Measurements from ENCODE around the gene RPL26. TPM values are rescaled to one million over a fixed set of nuclear protein-coding genes. Genes with fewer than 3 reads are reported as not detected.

The RPL26 gene
- total RNA-seq: 1,000 to 10,000 TPM; 1,055 to 1,238 TPM
- 1,000 to 10,000 TPM; 3,230 to 6,952 TPM for polyA plus RNA-seq
- long read RNA-seq, donor 1, transcript RPL26-214 (4 exons, 528 nt): major isoform, 184 of 203 reads
- long read RNA-seq, donor 1, partial matches to known transcripts: 7 of 203 reads
- long read RNA-seq, donor 1, other reads (novel, unspliced or antisense): 6 of 203 reads
- long read RNA-seq, donor 2, transcript RPL26-214 (4 exons, 528 nt): major isoform, 148 of 154 reads
- long read RNA-seq, donor 2, partial matches to known transcripts: 2 of 154 reads
- long read RNA-seq, donor 2, other reads (novel, unspliced or antisense): 1 of 154 reads

GRCh38 chr17:8383143-8383822 is at the start of gene RPL26:
Gene RPL26, minus strand, starts transcription at chr17:8383193. Its CDS starts 883 bp downstream, at chr17:8382310.
- intact Hi-C loops (cut with DNase I): no loop called here
- DNase-seq: peak; percentile 97 to 98

GRCh38 chr17:8430966-8431365 is 48.0 kb upstream of the RPL26 start:
- Histone ChIP-seq H3K36me3 (ENCODE audit: control insufficient read depth in 1 of 2, insufficient read depth in 2 of 2, low read length in 1 of 2) (no peaks in the 10 kb centered on the region), H3K9me3 (ENCODE audit: control insufficient read depth, low read length) (no peaks in the 10 kb centered on the region), H3K4me1 (ENCODE audit: control insufficient read depth in 1 of 2, insufficient read depth in 2 of 2, low read length in 2 of 2) (no peaks in the 10 kb centered on the region), H3K4me3 (ENCODE audit: low read length in 2 of 2) (no peak overlapping the region), H3K27me3 (ENCODE audit: control insufficient read depth in 1 of 2, insufficient read depth in 2 of 2, low read length in 1 of 2) (no peaks in the 10 kb centered on the region), H3K27ac (ENCODE audit: low read depth in 1 of 2, low read length in 2 of 2) (peak overlapping the region; percentile 64 to 95)
- ATAC-seq (ENCODE audit: low FRiP score) (peak; percentile 72), DNase-seq (peak; percentile 93 to 96)
- intact Hi-C loops (cut with DNase I): loop anchor here in 1 of 2 donors (10.0 kb wide), 1 partner anchor 54 kb away; no protein-coding TSS in a partner anchor
- WGBS, 2 donors: 1 to 5% methylated on average over 7 of the region's 7 CpGs

More at GRCh38 chr17:8383143-8383822, at the start of gene RPL26:
- peak within 1 kb of the TSS in 1 of 2 donors; percentile 73 for H3K27ac ChIP-seq (ENCODE audit: low read depth in 1 of 2, low read length in 2 of 2)
- no peaks in the 10 kb centered on the region for H3K27me3 ChIP-seq (ENCODE audit: control insufficient read depth in 1 of 2, insufficient read depth in 2 of 2, low read length in 1 of 2)
- H3K36me3 ChIP-seq (ENCODE audit: control insufficient read depth in 1 of 2, insufficient read depth in 2 of 2, low read length in 1 of 2): peaks cover 0 to 8% of the 10 kb centered on the region in 2 donors
- H3K4me3 ChIP-seq (ENCODE audit: low read length in 2 of 2): peak within 1 kb of the TSS; percentile 81 to 95
- no peaks in the 10 kb centered on the region for H3K4me1 ChIP-seq (ENCODE audit: control insufficient read depth in 1 of 2, insufficient read depth in 2 of 2, low read length in 2 of 2)
- no peaks in the 10 kb centered on the region for H3K9me3 ChIP-seq (ENCODE audit: control insufficient read depth, low read length)
- peak; percentile 97 for ATAC-seq (ENCODE audit: low FRiP score)
- WGBS, 2 donors: 0 to 1% methylated on average over 55 of the region's 55 CpGs

GRCh38 chr17:8426802-8427201 is 43.8 kb upstream of the RPL26 start:
- Histone ChIP-seq H3K4me1 (ENCODE audit: control insufficient read depth in 1 of 2, insufficient read depth in 2 of 2, low read length in 2 of 2) (no peaks in the 10 kb centered on the region), H3K36me3 (ENCODE audit: control insufficient read depth in 1 of 2, insufficient read depth in 2 of 2, low read length in 1 of 2) (no peaks in the 10 kb centered on the region), H3K9me3 (ENCODE audit: control insufficient read depth, low read length) (no peaks in the 10 kb centered on the region), H3K27me3 (ENCODE audit: control insufficient read depth in 1 of 2, insufficient read depth in 2 of 2, low read length in 1 of 2) (no peaks in the 10 kb centered on the region), H3K27ac (ENCODE audit: low read depth in 1 of 2, low read length in 2 of 2) (no peak overlapping the region), H3K4me3 (ENCODE audit: low read length in 2 of 2) (no peak overlapping the region)
- no peak for ATAC-seq (ENCODE audit: low FRiP score)
- no peak for DNase-seq
- WGBS, 2 donors: 96 to 98% methylated on average over 3 of the region's 3 CpGs
- intact Hi-C loops (cut with DNase I): no loop called here

GRCh38 chr17:8426094-8426720 is 43.2 kb upstream of the RPL26 start:
- no peaks in the 10 kb centered on the region for H3K4me1 ChIP-seq (ENCODE audit: control insufficient read depth in 1 of 2, insufficient read depth in 2 of 2, low read length in 2 of 2)
- H3K9me3 ChIP-seq (ENCODE audit: control insufficient read depth, low read length): no peaks in the 10 kb centered on the region
- H3K27me3 ChIP-seq (ENCODE audit: control insufficient read depth in 1 of 2, insufficient read depth in 2 of 2, low read length in 1 of 2): no peaks in the 10 kb centered on the region
- DNase-seq: no peak
- 74 to 83% methylated on average over 6 of the region's 6 CpGs for WGBS, 2 donors
- no peak overlapping the region for H3K27ac ChIP-seq (ENCODE audit: low read depth in 1 of 2, low read length in 2 of 2)
- intact Hi-C loops (cut with DNase I): no loop called here
- H3K4me3 ChIP-seq (ENCODE audit: low read length in 2 of 2): no peak overlapping the region
- no peaks in the 10 kb centered on the region for H3K36me3 ChIP-seq (ENCODE audit: control insufficient read depth in 1 of 2, insufficient read depth in 2 of 2, low read length in 1 of 2)
- no peak for ATAC-seq (ENCODE audit: low FRiP score)

GRCh38 chr17:8421571-8421970 is 38.6 kb upstream of the RPL26 start:
- DNase-seq: no peak
- Histone ChIP-seq H3K4me3 (ENCODE audit: low read length in 2 of 2) (no peak overlapping the region), H3K27me3 (ENCODE audit: control insufficient read depth in 1 of 2, insufficient read depth in 2 of 2, low read length in 1 of 2) (no peaks in the 10 kb centered on the region), H3K9me3 (ENCODE audit: control insufficient read depth, low read length) (no peaks in the 10 kb centered on the region), H3K4me1 (ENCODE audit: control insufficient read depth in 1 of 2, insufficient read depth in 2 of 2, low read length in 2 of 2) (no peaks in the 10 kb centered on the region), H3K36me3 (ENCODE audit: control insufficient read depth in 1 of 2, insufficient read depth in 2 of 2, low read length in 1 of 2) (no peaks in the 10 kb centered on the region), H3K27ac (ENCODE audit: low read depth in 1 of 2, low read length in 2 of 2) (no peak overlapping the region)
- intact Hi-C loops (cut with DNase I): no loop called here
- ATAC-seq (ENCODE audit: low FRiP score): no peak
- WGBS, 2 donors: 32 to 34% methylated on average over 3 of the region's 3 CpGs

- H3K27me3 ChIP-seq (ENCODE audit: control insufficient read depth in 1 of 2, insufficient read depth in 2 of 2, low read length in 1 of 2): no peaks in the 10 kb centered on the region
- intact Hi-C loops (cut with DNase I): no loop called here
- ATAC-seq (ENCODE audit: low FRiP score) (peak; percentile 48), DNase-seq (peak in 1 of 2 donors; percentile 59)
- no peaks in the 10 kb centered on the region for H3K36me3 ChIP-seq (ENCODE audit: control insufficient read depth in 1 of 2, insufficient read depth in 2 of 2, low read length in 1 of 2)
- no peaks in the 10 kb centered on the region for H3K4me1 ChIP-seq (ENCODE audit: control insufficient read depth in 1 of 2, insufficient read depth in 2 of 2, low read length in 2 of 2)
- WGBS, 2 donors: 59 to 70% methylated on average over 5 of the region's 5 CpGs
- H3K27ac ChIP-seq (ENCODE audit: low read depth in 1 of 2, low read length in 2 of 2): no peak overlapping the region
- H3K4me3 ChIP-seq (ENCODE audit: low read length in 2 of 2): no peak overlapping the region
- H3K9me3 ChIP-seq (ENCODE audit: control insufficient read depth, low read length): no peaks in the 10 kb centered on the region
These were observed 37.3 kb upstream of the RPL26 start for GRCh38 chr17:8420041-8420934.

GRCh38 chr17:8419305-8419704 is 36.3 kb upstream of the RPL26 start:
- H3K36me3 ChIP-seq (ENCODE audit: control insufficient read depth in 1 of 2, insufficient read depth in 2 of 2, low read length in 1 of 2): no peaks in the 10 kb centered on the region
- H3K4me3 ChIP-seq (ENCODE audit: low read length in 2 of 2): no peak overlapping the region
- ATAC-seq (ENCODE audit: low FRiP score) (no peak), DNase-seq (no peak)
- no peaks in the 10 kb centered on the region for H3K4me1 ChIP-seq (ENCODE audit: control insufficient read depth in 1 of 2, insufficient read depth in 2 of 2, low read length in 2 of 2)
- intact Hi-C loops (cut with DNase I): loop anchor here in 1 of 2 donors (10.0 kb wide), 1 partner anchor 475 kb away; no protein-coding TSS in a partner anchor
- H3K27ac ChIP-seq (ENCODE audit: low read depth in 1 of 2, low read length in 2 of 2): no peak overlapping the region
- no peaks in the 10 kb centered on the region for H3K27me3 ChIP-seq (ENCODE audit: control insufficient read depth in 1 of 2, insufficient read depth in 2 of 2, low read length in 1 of 2)
- no peaks in the 10 kb centered on the region for H3K9me3 ChIP-seq (ENCODE audit: control insufficient read depth, low read length)
- WGBS, 2 donors: 78 to 85% methylated on average over 1 of the region's 1 CpG

- no peaks in the 10 kb centered on the region for H3K4me1 ChIP-seq (ENCODE audit: control insufficient read depth in 1 of 2, insufficient read depth in 2 of 2, low read length in 2 of 2)
- DNase-seq (no peak), ATAC-seq (ENCODE audit: low FRiP score) (no peak)
- 75 to 90% methylated on average over 1 of the region's 1 CpG for WGBS, 2 donors
- H3K36me3 ChIP-seq (ENCODE audit: control insufficient read depth in 1 of 2, insufficient read depth in 2 of 2, low read length in 1 of 2): no peaks in the 10 kb centered on the region
- no peak overlapping the region for H3K4me3 ChIP-seq (ENCODE audit: low read length in 2 of 2)
- intact Hi-C loops (cut with DNase I): loop anchor here in 1 of 2 donors (10.0 kb wide), 1 partner anchor 476 kb away; no protein-coding TSS in a partner anchor
- H3K27ac ChIP-seq (ENCODE audit: low read depth in 1 of 2, low read length in 2 of 2): no peak overlapping the region
- no peaks in the 10 kb centered on the region for H3K9me3 ChIP-seq (ENCODE audit: control insufficient read depth, low read length)
- H3K27me3 ChIP-seq (ENCODE audit: control insufficient read depth in 1 of 2, insufficient read depth in 2 of 2, low read length in 1 of 2): no peaks in the 10 kb centered on the region
These were observed 35.5 kb upstream of the RPL26 start for GRCh38 chr17:8418471-8418870.

Data from aorta (tissue), 5 donors.